Vein endothelial cell (primary cell): ENCODE measurements around the gene ZNF677. TPM values are rescaled to one million over a fixed set of nuclear protein-coding genes. Genes with fewer than 3 reads are reported as not detected.

ENCODE experiments used
- total RNA-seq: library from RNA; depleted of rRNA; stranded (reverse); fragments of >200 nt; gene quantifications from 2 replicates; pipeline ENCODE4 v1.2.3, GENCODE V29; 2012

The ZNF677 gene
- total RNA-seq, result 20.6 and 30.4 TPM in 2 replicates

DNA sequence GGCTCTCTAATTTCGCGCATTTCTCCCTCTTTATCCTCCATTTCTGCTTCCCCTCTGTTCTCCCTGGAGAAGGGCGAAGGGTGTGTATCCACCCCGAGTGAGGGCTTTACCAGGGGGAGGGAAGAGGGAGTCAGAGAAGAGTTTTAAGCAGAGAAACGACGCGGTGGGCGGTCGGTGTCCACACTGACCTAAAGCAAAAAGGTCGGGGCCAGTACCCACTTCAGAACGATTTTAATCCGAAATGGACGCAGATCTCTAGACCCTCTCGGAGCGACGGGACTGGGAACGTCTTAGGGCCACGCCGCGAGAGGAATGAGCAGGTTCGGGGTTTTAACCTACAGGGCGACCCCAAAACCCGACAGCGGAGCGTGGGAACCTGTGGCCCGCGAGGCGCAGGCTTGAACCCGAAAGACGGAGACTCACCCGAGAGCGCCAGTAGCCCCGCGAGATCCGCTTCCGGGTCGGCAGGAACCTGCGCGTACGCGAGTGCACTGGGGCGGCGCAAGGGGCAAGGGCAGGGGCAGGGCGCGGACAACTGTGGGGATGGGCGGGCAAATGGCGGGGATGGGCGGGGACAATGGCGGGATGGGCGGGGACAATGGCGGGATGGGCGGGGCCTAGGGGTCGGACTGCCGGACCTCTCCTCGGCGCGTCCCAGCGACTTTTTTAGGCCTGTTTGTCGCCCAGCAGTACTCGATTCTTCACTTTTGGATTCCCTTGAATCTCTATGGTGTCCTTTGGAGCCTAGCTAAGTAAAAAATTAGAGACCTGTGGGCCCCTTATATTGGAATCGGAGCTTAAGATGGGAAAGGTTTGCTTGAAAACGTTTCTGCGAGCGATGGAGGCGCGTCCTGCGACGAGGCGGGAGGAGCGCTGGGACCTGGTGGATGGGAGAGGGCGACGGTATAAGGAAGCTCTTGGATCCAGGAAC is at the start of gene ZNF677:
Gene ZNF677, minus strand, starts transcription at position 463 of the 931 bp plus-strand sequence. CDS start 3,323 bp downstream, outside the sequence.

DNA sequence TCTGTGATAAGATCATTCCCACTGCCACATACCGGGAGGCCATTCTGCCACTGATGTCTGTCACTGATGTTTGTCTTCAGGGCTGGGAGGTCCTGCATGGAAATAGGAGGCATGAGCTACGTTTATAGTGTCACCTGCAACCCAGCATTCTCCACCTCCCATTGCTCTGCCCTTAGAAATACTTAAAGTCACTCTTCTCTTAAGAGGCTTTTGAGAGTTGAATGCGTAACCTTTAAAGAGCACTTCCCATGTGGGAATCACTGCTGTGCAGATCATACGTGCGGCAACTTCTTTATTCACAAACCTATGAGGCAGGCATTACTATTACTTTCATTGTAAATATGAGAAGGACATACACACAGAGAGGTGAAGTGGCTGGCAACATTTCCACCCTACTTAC is 12.9 kb upstream of the ZNF677 start, which contains the start of gene VN1R4:
Gene VN1R4, minus strand, starts transcription at position 101 of the 400 bp plus-strand sequence. Its CDS starts 58 bp downstream, at position 43.

DNA sequence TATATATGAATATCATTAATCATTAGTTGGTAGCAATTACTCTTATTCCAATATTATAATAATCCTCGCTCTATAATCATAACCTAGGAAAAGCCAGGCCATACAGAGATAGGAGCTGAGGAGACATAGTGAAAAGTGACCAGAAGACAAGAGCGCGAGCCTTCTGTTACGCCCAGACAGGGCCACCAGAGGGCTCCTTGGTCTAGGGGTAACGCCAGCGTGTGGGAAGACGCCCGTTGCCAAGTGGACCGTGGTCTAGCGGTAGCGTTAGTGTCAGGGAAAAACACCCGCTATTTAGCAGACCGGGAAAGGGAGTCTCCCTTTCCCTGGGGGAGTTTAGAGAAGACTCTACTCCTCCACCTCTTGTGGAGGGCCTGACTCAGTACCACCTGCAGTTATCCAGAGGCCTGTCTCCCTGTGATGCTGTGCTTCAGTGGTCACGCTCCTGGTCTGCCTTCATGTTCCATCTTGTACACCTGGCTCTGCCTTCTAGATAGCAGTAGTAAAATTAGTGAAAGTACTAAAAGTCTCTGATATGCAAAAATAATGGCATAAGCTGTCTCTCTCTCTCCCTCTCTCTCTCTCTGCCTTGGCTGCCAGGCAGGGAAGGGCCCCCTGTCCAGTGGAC is 3.2 kb upstream of the ZNF677 start, which contains the start of gene VN1R2:
Gene VN1R2, plus strand, starts transcription at position 578 of the 628 bp plus-strand sequence. CDS start 84 bp downstream, outside the sequence.

DNA sequence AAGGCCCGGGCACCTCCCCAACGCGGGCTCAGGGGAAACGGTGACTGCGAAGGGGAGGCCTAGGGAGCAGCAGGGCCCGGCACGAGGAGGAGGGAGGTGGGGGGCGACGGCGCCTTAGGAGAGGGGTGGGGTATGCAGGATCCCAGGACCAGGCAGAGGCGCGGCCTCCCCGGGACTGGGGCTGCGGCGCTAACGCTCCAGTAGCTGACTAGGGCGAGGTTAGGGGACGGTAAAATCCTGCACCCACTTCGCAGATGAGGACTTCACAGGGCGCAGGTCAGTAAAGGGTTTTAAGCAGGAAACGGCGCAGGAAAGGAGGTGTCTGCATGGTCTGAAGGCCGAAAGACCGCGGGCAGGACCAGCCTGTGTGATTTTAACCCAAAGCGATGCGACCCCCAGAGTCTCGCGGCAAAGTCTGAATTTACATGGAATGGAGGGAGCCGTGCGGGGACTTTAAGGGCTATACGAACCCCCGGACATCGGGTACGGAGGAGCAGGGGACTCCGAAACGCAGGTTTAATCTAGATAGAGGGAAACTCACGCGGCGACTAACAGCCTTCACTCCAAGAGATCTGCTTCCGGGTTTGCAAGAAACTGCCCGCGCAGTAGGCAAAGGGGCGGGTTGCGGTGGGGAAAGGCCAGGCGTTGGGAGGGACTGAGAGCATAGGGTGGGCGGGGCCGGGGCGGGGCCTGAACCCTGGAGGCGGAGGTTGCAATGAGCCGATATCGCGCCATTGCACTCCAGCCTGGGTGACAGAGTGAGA is 61.7 kb downstream of the ZNF677 start, which contains the start of gene ZNF665:
Gene ZNF665, minus strand, starts transcription at position 588 of the 764 bp plus-strand sequence. CDS start 10,460 bp downstream, outside the sequence.

Other genes starting within 250 kb of the ZNF677 start
- gene ERVV-1, start 241.0 kb downstream of the ZNF677 start, total RNA-seq, result not detected in 2 replicates
- gene ERVV-2, start 210.1 kb downstream of the ZNF677 start, total RNA-seq, result not detected in 2 replicates
- gene ZNF160, start 151.5 kb downstream of the ZNF677 start, total RNA-seq, result 25.9 and 41.8 TPM in 2 replicates
- gene ZNF415, start 122.0 kb downstream of the ZNF677 start, total RNA-seq, result 2.3 and 2.7 TPM in 2 replicates
- 5.2 and 7.4 TPM in 2 replicates for gene ZNF347, start 95.8 kb downstream of the ZNF677 start, total RNA-seq
- gene ZNF665, start 61.5 kb downstream of the ZNF677 start, total RNA-seq, result 3.3 and 4.1 TPM in 2 replicates
- gene VN1R2, start 3.4 kb upstream of the ZNF677 start, total RNA-seq, result not detected in 2 replicates
- not detected in 2 replicates for gene VN1R4, start 12.8 kb upstream of the ZNF677 start, total RNA-seq
- 6.9 and 9.4 TPM in 2 replicates for gene ZNF845, start 78.9 kb upstream of the ZNF677 start, total RNA-seq
- gene ZNF525, start 110.8 kb upstream of the ZNF677 start, total RNA-seq, result 6.5 and 6.7 TPM in 2 replicates
- gene ZNF765, start 140.3 kb upstream of the ZNF677 start, total RNA-seq, result 10.1 and 16.5 TPM in 2 replicates
- gene ZNF761, start 177.1 kb upstream of the ZNF677 start, total RNA-seq, result 8.8 and 10.4 TPM in 2 replicates
- gene ZNF813, start 212.9 kb upstream of the ZNF677 start, total RNA-seq, result 2.6 and 3.8 TPM in 2 replicates